ENCODE measurements around the gene PROC. TPM values are rescaled to one million over a fixed set of nuclear protein-coding genes. Genes with fewer than 3 reads are reported as not detected.

The PROC gene
- total RNA-seq, 1 donor from 2014 or later: not detected

- no peaks in the 10 kb centered on the region for H3K9me3 Mint-ChIP-seq (ENCODE audit: unreplicated experiment)
- no peak overlapping the region for H3K27ac Mint-ChIP-seq (ENCODE audit: unreplicated experiment)
- DNase-seq (ENCODE audit: low spot score): no peak
- no peak for TF ChIP-seq CTCF (IDR thresholded peaks at IDR 0.05; ENCODE audit: unreplicated experiment)
- no peaks in the 10 kb centered on the region for H3K36me3 Mint-ChIP-seq (ENCODE audit: low read depth, unreplicated experiment)
- H3K27me3 Mint-ChIP-seq (ENCODE audit: unreplicated experiment): peaks cover 8% of the 10 kb centered on the region
- H3K4me1 Mint-ChIP-seq (ENCODE audit: unreplicated experiment): peaks cover 7% of the 10 kb centered on the region
- H3K4me3 Mint-ChIP-seq (ENCODE audit: unreplicated experiment): no peak overlapping the region
Measured at GRCh38 chr2:127394492-127394891, 23.7 kb upstream of the PROC start.

GRCh38 chr2:127397568-127398238 lies 20.5 kb upstream of the PROC start:
- DNase-seq (ENCODE audit: low spot score): no peak
- Mint-ChIP-seq H3K27me3 (ENCODE audit: unreplicated experiment) (peaks cover 6% of the 10 kb centered on the region), H3K4me3 (ENCODE audit: unreplicated experiment) (no peak overlapping the region), H3K36me3 (ENCODE audit: low read depth, unreplicated experiment) (no peaks in the 10 kb centered on the region), H3K4me1 (ENCODE audit: unreplicated experiment) (peaks cover 7% of the 10 kb centered on the region), H3K9me3 (ENCODE audit: unreplicated experiment) (no peaks in the 10 kb centered on the region), H3K27ac (ENCODE audit: unreplicated experiment) (no peak overlapping the region)
- no peak for TF ChIP-seq CTCF (IDR thresholded peaks at IDR 0.05; ENCODE audit: unreplicated experiment)

- Mint-ChIP-seq H3K27me3 (ENCODE audit: unreplicated experiment) (peaks cover 6% of the 10 kb centered on the region), H3K4me1 (ENCODE audit: unreplicated experiment) (peaks cover 7% of the 10 kb centered on the region), H3K27ac (ENCODE audit: unreplicated experiment) (no peak overlapping the region), H3K4me3 (ENCODE audit: unreplicated experiment) (no peak overlapping the region), H3K9me3 (ENCODE audit: unreplicated experiment) (no peaks in the 10 kb centered on the region), H3K36me3 (ENCODE audit: low read depth, unreplicated experiment) (no peaks in the 10 kb centered on the region)
- TF ChIP-seq CTCF (IDR thresholded peaks at IDR 0.05; ENCODE audit: unreplicated experiment): no peak
- DNase-seq (ENCODE audit: low spot score): no peak
Measured at GRCh38 chr2:127398239-127398590, 20.0 kb upstream of the PROC start.

- Mint-ChIP-seq H3K4me3 (ENCODE audit: unreplicated experiment) (no peak overlapping the region), H3K4me1 (ENCODE audit: unreplicated experiment) (peaks cover 18% of the 10 kb centered on the region), H3K27me3 (ENCODE audit: unreplicated experiment) (peaks cover 4% of the 10 kb centered on the region), H3K36me3 (ENCODE audit: low read depth, unreplicated experiment) (no peaks in the 10 kb centered on the region), H3K9me3 (ENCODE audit: unreplicated experiment) (no peaks in the 10 kb centered on the region), H3K27ac (ENCODE audit: unreplicated experiment) (no peak overlapping the region)
- no peak for TF ChIP-seq CTCF (IDR thresholded peaks at IDR 0.05; ENCODE audit: unreplicated experiment)
- no peak for DNase-seq (ENCODE audit: low spot score)
Measured at GRCh38 chr2:127400533-127400896, 17.7 kb upstream of the PROC start.

- Mint-ChIP-seq H3K27ac (ENCODE audit: unreplicated experiment) (no peak overlapping the region), H3K9me3 (ENCODE audit: unreplicated experiment) (no peaks in the 10 kb centered on the region), H3K36me3 (ENCODE audit: low read depth, unreplicated experiment) (no peaks in the 10 kb centered on the region), H3K27me3 (ENCODE audit: unreplicated experiment) (peaks cover 4% of the 10 kb centered on the region), H3K4me1 (ENCODE audit: unreplicated experiment) (peaks cover 18% of the 10 kb centered on the region), H3K4me3 (ENCODE audit: unreplicated experiment) (no peak overlapping the region)
- TF ChIP-seq CTCF (IDR thresholded peaks at IDR 0.05; ENCODE audit: unreplicated experiment): no peak
- no peak for DNase-seq (ENCODE audit: low spot score)
Measured at GRCh38 chr2:127400897-127401756, 17.1 kb upstream of the PROC start.
